GM12873 (cell line): ENCODE measurements around the gene ZBED4.

Source experiments
- TF ChIP-seq, protein P1 (sequence below): IDR thresholded peaks from 2 replicates; pipeline ENCODE4 v1.5.1; 2012; ENCODE audit warnings: low read depth, mild to moderate bottlenecking, moderate library complexity, low read length, control low read depth; ENCODE audit not compliant: insufficient read depth; ENCODE audit errors: missing control alignments

The ZBED4 gene

DNA sequence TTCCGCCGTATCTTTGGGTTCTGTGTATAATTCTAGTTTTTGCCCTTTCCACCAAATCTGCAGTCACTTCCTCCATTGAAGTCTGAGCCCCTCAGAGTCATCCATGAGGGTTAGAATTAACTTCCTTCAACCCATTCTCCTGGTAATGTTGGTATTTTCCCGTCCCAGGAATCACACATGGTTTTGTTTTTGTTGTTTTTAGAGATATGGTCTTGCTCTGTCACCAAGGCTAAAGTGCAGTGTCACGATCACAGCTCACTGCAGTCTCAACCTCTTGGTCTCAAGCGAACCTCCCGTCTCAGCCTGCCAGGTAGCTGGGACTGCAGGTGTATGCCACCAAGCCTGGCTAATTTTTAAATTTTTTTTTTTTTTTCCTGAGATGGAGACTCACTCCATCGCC is 18.7 kb downstream of the ZBED4 start:
- TF ChIP-seq, protein P1, sequence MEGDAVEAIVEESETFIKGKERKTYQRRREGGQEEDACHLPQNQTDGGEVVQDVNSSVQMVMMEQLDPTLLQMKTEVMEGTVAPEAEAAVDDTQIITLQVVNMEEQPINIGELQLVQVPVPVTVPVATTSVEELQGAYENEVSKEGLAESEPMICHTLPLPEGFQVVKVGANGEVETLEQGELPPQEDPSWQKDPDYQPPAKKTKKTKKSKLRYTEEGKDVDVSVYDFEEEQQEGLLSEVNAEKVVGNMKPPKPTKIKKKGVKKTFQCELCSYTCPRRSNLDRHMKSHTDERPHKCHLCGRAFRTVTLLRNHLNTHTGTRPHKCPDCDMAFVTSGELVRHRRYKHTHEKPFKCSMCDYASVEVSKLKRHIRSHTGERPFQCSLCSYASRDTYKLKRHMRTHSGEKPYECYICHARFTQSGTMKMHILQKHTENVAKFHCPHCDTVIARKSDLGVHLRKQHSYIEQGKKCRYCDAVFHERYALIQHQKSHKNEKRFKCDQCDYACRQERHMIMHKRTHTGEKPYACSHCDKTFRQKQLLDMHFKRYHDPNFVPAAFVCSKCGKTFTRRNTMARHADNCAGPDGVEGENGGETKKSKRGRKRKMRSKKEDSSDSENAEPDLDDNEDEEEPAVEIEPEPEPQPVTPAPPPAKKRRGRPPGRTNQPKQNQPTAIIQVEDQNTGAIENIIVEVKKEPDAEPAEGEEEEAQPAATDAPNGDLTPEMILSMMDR = no peak

DNA sequence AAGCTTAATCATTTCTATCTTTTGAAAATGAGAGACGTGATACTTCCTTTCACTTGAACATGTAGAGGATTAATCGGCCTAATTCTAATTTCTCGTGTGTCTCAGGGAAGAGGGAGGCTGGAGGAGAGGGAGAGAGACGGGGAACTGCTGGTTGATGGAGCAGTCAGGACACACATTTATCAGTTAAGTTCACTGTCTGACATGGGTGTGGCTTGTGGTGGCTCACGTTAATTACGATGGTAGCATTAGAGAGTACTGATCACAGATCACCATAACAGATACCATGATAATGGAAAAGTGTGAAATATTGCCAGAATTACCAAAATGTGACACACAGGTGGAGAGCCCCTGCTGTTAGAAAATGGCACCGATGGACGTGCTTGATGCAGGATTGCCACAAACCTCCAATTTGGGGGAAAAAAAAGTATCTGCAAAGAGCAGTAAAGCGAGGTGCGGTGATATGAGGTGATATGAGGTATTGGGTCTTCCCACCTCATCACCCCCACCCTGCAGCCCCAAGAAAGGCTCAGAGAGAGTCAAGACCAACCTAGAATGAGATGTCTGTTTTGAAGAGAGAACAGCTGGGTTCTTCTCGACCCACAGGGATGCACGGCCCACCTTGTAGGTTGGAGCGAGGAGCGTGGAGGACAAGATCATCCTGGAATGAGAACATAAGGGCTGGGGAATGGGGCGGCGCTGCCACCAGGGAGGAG is 19.7 kb downstream of the ZBED4 start:
- TF ChIP-seq, protein P1 = no peak

DNA sequence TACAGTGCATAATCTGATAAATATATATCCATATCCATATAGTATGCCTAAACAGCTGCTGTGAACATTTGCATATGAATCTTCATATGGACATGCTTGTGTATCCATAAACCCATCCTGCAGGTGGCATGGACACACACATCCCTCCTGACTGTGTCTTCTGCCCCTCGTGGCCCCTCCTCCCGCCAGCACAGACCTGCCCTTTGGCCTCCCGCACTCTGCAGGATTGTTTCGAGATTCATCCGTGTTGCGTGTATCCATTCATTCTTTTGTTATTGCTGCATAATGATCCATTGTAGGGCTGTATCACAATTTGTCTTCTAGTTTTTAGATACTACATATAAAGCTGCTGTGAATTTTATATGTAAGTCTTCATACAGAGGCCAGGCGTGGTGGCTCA is 24.0 kb downstream of the ZBED4 start:
- TF ChIP-seq, protein P1 = no peak

GRCh38 chr22:49878206-49878605 is 24.6 kb downstream of the ZBED4 start:
- TF ChIP-seq, protein P1 = no peak

GRCh38 chr22:49879871-49880270 is 26.2 kb downstream of the ZBED4 start:
- TF ChIP-seq, protein P1 = no peak

- TF ChIP-seq, protein P1 = no peak
Measured at GRCh38 chr22:49880281-49880680, 26.6 kb downstream of the ZBED4 start.

DNA sequence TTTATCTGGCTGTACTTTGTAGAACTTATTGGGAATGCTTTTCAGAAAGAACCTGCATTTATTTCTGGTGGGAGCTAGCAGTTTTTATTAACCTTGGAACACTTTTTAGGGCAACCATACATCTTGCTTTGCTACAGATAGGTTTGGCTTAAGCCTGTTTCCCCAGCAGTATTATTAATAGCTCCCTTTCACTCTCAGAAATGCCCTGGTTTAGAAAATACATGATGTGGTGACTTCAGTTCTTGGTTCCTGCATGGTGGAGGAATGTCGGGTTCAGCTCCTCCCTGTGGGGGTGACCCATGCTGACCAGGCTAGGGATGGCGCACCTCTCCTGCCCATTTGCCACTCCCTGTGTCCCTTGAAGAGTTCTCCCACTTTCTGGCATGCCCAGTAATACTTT is 28.2 kb downstream of the ZBED4 start:
- TF ChIP-seq, protein P1 = no peak
